HCT116 (cell line): ENCODE measurements around the gene CASP7. TPM values are rescaled to one million over a fixed set of nuclear protein-coding genes. Genes with fewer than 3 reads are reported as not detected.

Source experiments
- ATAC-seq: fragments of 200-7000 bp; cut with Tn5 transposase; 2 replicates; pipeline ENCODE4 v1.9.1; 2020; ENCODE audit warnings: mild to moderate bottlenecking, moderate library complexity
- BruUV-seq: library from RNA; stranded (reverse); fragments of 400-500 nt; replicated peaks from 2 replicates; lab custom pipeline; 2021; lab: Mats Ljungman, UMichigan
- CTCF ChIA-PET: fragments of 300-600 bp; sonication (Branson Sonifier 250); formaldehyde crosslinking; loops from one replicate; lab custom pipeline; 2021; ENCODE audit warnings: antibody characterized with exemption; lab: Charles Lee
- POLR2A ChIA-PET: fragments of 300-600, 350-600 bp; sonication (Branson Sonifier 250); formaldehyde crosslinking; loops from one replicate; lab custom pipeline; 2021; ENCODE audit warnings: antibody characterized with exemption; lab: Charles Lee
- RAD21 ChIA-PET, 2 experiments: fragments of 300-600 bp; sonication (Branson Sonifier 250); formaldehyde crosslinking; loops; one replicate each; lab custom pipeline; 2023; ENCODE audit warnings: low total read pairs in 2 of 2; ENCODE audit not compliant: uncharacterized antibody in 2 of 2, unreplicated experiment in 2 of 2, low non-redundant PET in 1 of 2; lab: Charles Lee
- DNase-seq: peaks from one replicate; pipeline ENCODE4 v3.0.0-alpha.2; 2010; ENCODE audit warnings: low read depth, low spot score
- H2AFZ ChIP-seq: fragments of 200-600 bp; shearing (Covaris generic), sonication (generic); 2 replicates; pipeline ENCODE4 v1.6.1; 2017; ENCODE audit warnings: low read depth, mixed run types, mixed read lengths, antibody characterized with exemption, low read length; ENCODE audit not compliant: poor library complexity, severe bottlenecking
- H3K27ac ChIP-seq: 2 replicates; pipeline ENCODE4 v1.5.1; 2012; ENCODE audit warnings: low read depth, low read length
- H3K27me3 ChIP-seq: fragments of 200-600 bp; sonication (generic); 2 replicates; pipeline ENCODE4 v1.6.1; 2016; ENCODE audit warnings: mixed run types, low read length, mixed read lengths; ENCODE audit not compliant: insufficient read depth
- H3K36me3 ChIP-seq, 2 experiments: fragments of 200-500 bp in 1 of 2; fragments of 200-600 bp in 1 of 2; sonication (Bioruptor generic) in 1 of 2; sonication (generic) in 1 of 2; 2 replicates each; pipeline versions ENCODE4 v1.5.1 to v1.6.1; 2014 to 2016; ENCODE audit warnings: low read length in 2 of 2, inconsistent platforms in 1 of 2, mixed read lengths in 1 of 2, mixed run types in 1 of 2; ENCODE audit not compliant: insufficient read depth in 2 of 2, control insufficient read depth in 1 of 2
- H3K4me1 ChIP-seq, 2 experiments: fragments of 200-600 bp in 1 of 2; sonication (generic) in 1 of 2; 2 replicates each; pipeline versions ENCODE4 v1.5.1 to v1.6.1; 2012 to 2017; ENCODE audit warnings: low read length in 2 of 2, inconsistent platforms in 1 of 2, mild to moderate bottlenecking in 1 of 2, mixed read lengths in 1 of 2, mixed run types in 1 of 2, moderate library complexity in 1 of 2; ENCODE audit not compliant: insufficient read depth in 2 of 2, control insufficient read depth in 1 of 2
- H3K4me2 ChIP-seq: fragments of 200-600 bp; sonication (generic); 2 replicates; pipeline ENCODE4 v1.6.1; 2017; ENCODE audit warnings: mixed run types, low read length, mixed read lengths
- H3K4me3 ChIP-seq, 2 experiments: fragments of 200-600 bp in 1 of 2; sonication (generic) in 1 of 2; replicated peaks in 1 of 2; 2 replicates each; pipeline ENCODE4 v1.5.1; 2011 to 2016; ENCODE audit warnings: low read length in 2 of 2, control low read depth in 1 of 2, low read depth in 1 of 2, mild to moderate bottlenecking in 1 of 2, mixed read lengths in 1 of 2, mixed run types in 1 of 2
- H3K79me2 ChIP-seq: fragments of 200-600 bp; sonication (generic); 2 replicates; pipeline ENCODE4 v1.6.1; 2017; ENCODE audit warnings: mild to moderate bottlenecking, mixed run types, low read length, moderate library complexity, mixed read lengths; ENCODE audit not compliant: insufficient read depth
- H3K9ac ChIP-seq: fragments of 200-600 bp; sonication (generic); 2 replicates; pipeline ENCODE4 v1.6.1; 2016; ENCODE audit warnings: low read length, mixed read lengths
- H3K9me2 ChIP-seq: fragments of 200-600 bp; sonication (generic), shearing (Covaris generic); 2 replicates; pipeline ENCODE4 v1.6.1; 2017; ENCODE audit warnings: mixed run types, mild to moderate bottlenecking, moderate library complexity; ENCODE audit not compliant: insufficient read depth
- H3K9me3 ChIP-seq, 2 experiments: fragments of 200-500 bp in 1 of 2; fragments of 200-600 bp in 1 of 2; sonication (Bioruptor generic) in 1 of 2; sonication (generic) in 1 of 2; 2 replicates each; pipeline ENCODE4 v1.6.1; 2014 to 2017; ENCODE audit warnings: low read length in 2 of 2, mixed read lengths in 2 of 2, inconsistent platforms in 1 of 2, low read depth in 1 of 2, mild to moderate bottlenecking in 1 of 2, mixed run types in 1 of 2, moderate library complexity in 1 of 2; ENCODE audit not compliant: control insufficient read depth in 1 of 2, insufficient read depth in 1 of 2
- H4K20me1 ChIP-seq: fragments of 200-600 bp; sonication (generic), shearing (Covaris generic); 2 replicates; pipeline ENCODE4 v1.6.1; 2017; ENCODE audit warnings: mixed run types, mild to moderate bottlenecking, moderate library complexity; ENCODE audit not compliant: insufficient read depth
- ATF3 ChIP-seq: IDR thresholded peaks from 2 replicates; pipeline ENCODE4 v1.6.1; 2012
- CEBPB ChIP-seq: IDR thresholded peaks from 2 replicates; pipeline ENCODE4 v1.6.1; 2012; ENCODE audit warnings: low read depth
- CTCF ChIP-seq, 3 experiments: fragments of 200-600 bp in 1 of 3; sonication (generic) in 1 of 3; IDR thresholded peaks in 2 of 3; conservative IDR thresholded peaks in 1 of 3; 2 replicates each; pipeline ENCODE4 v1.5.1; 2012 to 2017; ENCODE audit warnings: low read depth in 2 of 3, low read length in 2 of 3, antibody characterized with exemption in 1 of 3, borderline replicate concordance in 1 of 3, control low read depth in 1 of 3, mild to moderate bottlenecking in 1 of 3, mixed read lengths in 1 of 3, mixed run types in 1 of 3, moderate library complexity in 1 of 3; ENCODE audit not compliant: insufficient read depth in 1 of 3
- EGR1 ChIP-seq: IDR thresholded peaks from 2 replicates; pipeline ENCODE4 v1.6.1; 2012; ENCODE audit warnings: low read depth
- ELF1 ChIP-seq: IDR thresholded peaks from 2 replicates; pipeline ENCODE4 v1.6.1; 2012; ENCODE audit warnings: low read depth, borderline replicate concordance
- EZH2 ChIP-seq: fragments of 200-600 bp; sonication (generic); IDR thresholded peaks from 2 replicates; pipeline ENCODE4 v1.6.1; 2017; ENCODE audit warnings: antibody characterized with exemption, mixed run types
- EZH2phosphoT487 ChIP-seq: fragments of 200-600 bp; IDR thresholded peaks from 2 replicates; pipeline ENCODE4 v1.6.1; 2018; ENCODE audit warnings: antibody characterized with exemption, borderline replicate concordance
- JUND ChIP-seq: IDR thresholded peaks from 2 replicates; pipeline ENCODE4 v1.6.1; 2012
- MAX ChIP-seq: IDR thresholded peaks from 2 replicates; pipeline ENCODE4 v1.6.1; 2012
- POLR2A ChIP-seq: IDR thresholded peaks from 2 replicates; pipeline ENCODE4 v1.7.0; 2011; ENCODE audit warnings: borderline replicate concordance; ENCODE audit not compliant: insufficient read depth, insufficient read length; ENCODE audit errors: extremely low read depth
- POLR2AphosphoS5 ChIP-seq: IDR thresholded peaks from 2 replicates; pipeline ENCODE4 v1.6.1; 2011; ENCODE audit warnings: mild to moderate bottlenecking, low read depth, low read length, moderate library complexity
- RAD21 ChIP-seq: IDR thresholded peaks from 2 replicates; pipeline ENCODE4 v1.6.1; 2012; ENCODE audit warnings: low read depth, mild to moderate bottlenecking
- REST ChIP-seq: IDR thresholded peaks from 2 replicates; pipeline ENCODE4 v1.6.1; 2012; ENCODE audit warnings: low read depth
- SIN3A ChIP-seq: IDR thresholded peaks from 2 replicates; pipeline ENCODE4 v1.6.1; 2012; ENCODE audit warnings: low read depth
- SRF ChIP-seq: IDR thresholded peaks from 2 replicates; pipeline ENCODE4 v1.6.1; 2012; ENCODE audit warnings: low read depth
- TCF7L2 ChIP-seq: IDR thresholded peaks from 2 replicates; pipeline ENCODE4 v1.7.0; 2011; ENCODE audit warnings: borderline replicate concordance, inconsistent platforms; ENCODE audit not compliant: insufficient read depth, insufficient read length; ENCODE audit errors: extremely low read depth
- YY1 ChIP-seq: IDR thresholded peaks from 2 replicates; pipeline ENCODE4 v1.6.1; 2011; ENCODE audit warnings: low read length, low read depth, moderate library complexity, mild to moderate bottlenecking; ENCODE audit not compliant: insufficient replicate concordance; ENCODE audit errors: extremely low read depth
- ZBTB33 ChIP-seq: IDR thresholded peaks from 2 replicates; pipeline ENCODE4 v1.6.1; 2011; ENCODE audit warnings: mild to moderate bottlenecking, low read length, moderate library complexity; ENCODE audit not compliant: insufficient replicate concordance; ENCODE audit errors: extremely low read depth
- ZFX ChIP-seq: fragments of 450-650 bp; IDR thresholded peaks from 2 replicates; pipeline ENCODE4 v1.6.1; 2017
- ZNF274 ChIP-seq: fragments of 200-500 bp; sonication (Bioruptor generic); IDR thresholded peaks from 2 replicates; pipeline ENCODE4 v1.6.1; 2014; ENCODE audit warnings: mild to moderate bottlenecking, low read depth, low read length, inconsistent platforms
- intact Hi-C: fragments of 100-400 bp; cut with micrococcal nuclease; formaldehyde crosslinking; loops from 2 replicates; pipeline ENCODE4 v1.10.0; 2022
- total RNA-seq: library from RNA; stranded (reverse); gene quantifications from one replicate; pipeline ENCODE4 v1.2.1, GENCODE V29; 2021; ENCODE audit not compliant: unreplicated experiment

CASP7 gene
- total RNA-seq, 1 experiment from 2014 or later: 30.5 TPM

- no peak overlapping the region for H2AFZ ChIP-seq
- intact Hi-C loops: no loop called here
- ChIA-PET RAD21 (no interaction called here), CTCF (no interaction called here), POLR2A (no interaction called here)
- no peak for DNase-seq
- H3K27ac ChIP-seq: no peak overlapping the region
- no peak overlapping the region for H3K9ac ChIP-seq
- TF ChIP-seq ELF1: no peak
- TF ChIP-seq YY1: no peak
- no peak for TF ChIP-seq MAX
- TF ChIP-seq CTCF (IDR thresholded peaks at IDR 0.05 in 2 of 3, conservative IDR thresholded peaks at IDR 0.05 in 1 of 3; ENCODE audit: borderline replicate concordance in 1 of 3, insufficient read depth in 1 of 3, low read depth in 2 of 3, low read length in 2 of 3): no peak
- no peak for TF ChIP-seq ZNF274
- TF ChIP-seq ATF3: no peak
- no peak for TF ChIP-seq EGR1
- no peak for TF ChIP-seq SIN3A
- no peak for TF ChIP-seq ZBTB33
- no peak for TF ChIP-seq ZFX
- no peak for TF ChIP-seq SRF
- no peak for TF ChIP-seq POLR2AphosphoS5
- no peak for TF ChIP-seq EZH2
- TF ChIP-seq EZH2phosphoT487: no peak
- no peak for TF ChIP-seq REST
- TF ChIP-seq JUND: no peak
- TF ChIP-seq TCF7L2: no peak
- TF ChIP-seq POLR2A: no peak
- no peak for TF ChIP-seq RAD21
- no peak for TF ChIP-seq CEBPB
- no peaks in the 10 kb centered on the region for H3K79me2 ChIP-seq
- H3K36me3 ChIP-seq: no peaks in the 10 kb centered on the region
- no peaks in the 10 kb centered on the region for H3K4me1 ChIP-seq
- ATAC-seq: no peak
- no peaks in the 10 kb centered on the region for H4K20me1 ChIP-seq
- no peak overlapping the region for H3K4me3 ChIP-seq
- BruUV-seq: no TSS peak
- H3K4me2 ChIP-seq: no peak overlapping the region
- no peaks in the 10 kb centered on the region for H3K9me3 ChIP-seq
- no peaks in the 10 kb centered on the region for H3K27me3 ChIP-seq
- H3K9me2 ChIP-seq: no peaks in the 10 kb centered on the region
Measured at GRCh38 chr10:113739031-113739430, 59.3 kb downstream of the CASP7 start.
